ENCODE data around the gene GPR65. TPM values are rescaled to one million over a fixed set of nuclear protein-coding genes. Genes with fewer than 3 reads are reported as not detected.

GPR65 gene
- total and polyA plus RNA-seq, 2 donors (not counting 1 experiment from before 2014, with no cell fraction given): 8.7 to 13.4 TPM

DNA sequence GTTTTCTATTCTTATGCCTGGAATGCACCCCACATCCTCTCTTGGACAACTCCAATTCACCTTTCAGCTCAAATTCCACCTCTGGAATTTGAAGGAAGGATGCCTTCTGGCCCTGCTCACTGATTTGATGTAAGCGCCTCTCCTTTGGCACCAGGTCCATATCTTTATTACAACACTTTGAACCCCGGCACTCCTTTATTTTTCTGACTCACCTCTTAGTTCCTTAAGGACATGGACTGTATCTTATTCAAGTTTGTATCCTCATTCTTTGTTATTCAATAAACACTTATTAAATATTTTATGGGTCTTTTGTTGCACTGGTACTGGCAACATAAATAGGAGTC lies 15.0 kb upstream of the GPR65 start:
- Histone ChIP-seq H3K79me2 (ENCODE audit: control insufficient read depth, insufficient read depth, low read length) (peaks cover 7% of the 10 kb centered on the region), H3K4me1 (ENCODE audit: control insufficient read depth in 2 of 2, insufficient read depth in 2 of 2, low read length in 2 of 2) (peaks cover 15 to 21% of the 10 kb centered on the region in 2 donors), H3K27me3 (replicated peaks in 1 of 4; ENCODE audit: control extremely low read depth in 1 of 4, control insufficient read depth in 3 of 4, insufficient read depth in 4 of 4, low read length in 3 of 4) (no peaks in the 10 kb centered on the region), H3K27ac (ENCODE audit: low read length in 2 of 2) (no peak overlapping the region), H3K4me3 (ENCODE audit: control extremely low read depth in 1 of 5, extremely low read depth in 1 of 5, insufficient read depth in 1 of 5, low read depth in 2 of 5, low read length in 4 of 5) (no peak overlapping the region), H3K9ac (ENCODE audit: low read length) (no peak overlapping the region), H3K36me3 (replicated peaks in 1 of 2; ENCODE audit: control extremely low read depth in 1 of 2, control insufficient read depth in 1 of 2, extremely low read depth in 1 of 2, insufficient read depth in 2 of 2, low read length in 1 of 2) (no peaks in the 10 kb centered on the region), H3K9me3 (ENCODE audit: control extremely low read depth in 1 of 3, control insufficient read depth in 2 of 3, insufficient read depth in 1 of 3, low read length in 2 of 3) (no peaks in the 10 kb centered on the region), H3K4me2 (replicated peaks; ENCODE audit: low read depth, low read length, poor library complexity, severe bottlenecking) (no peak overlapping the region), H2AFZ (ENCODE audit: insufficient read depth, low read depth, low read length, poor library complexity, severe bottlenecking) (no peak overlapping the region), H4K20me1 (ENCODE audit: control insufficient read depth, insufficient read depth, low read length, poor library complexity, severe bottlenecking) (no peaks in the 10 kb centered on the region)
- DNase-seq (no peak), ATAC-seq (ENCODE audit: low read depth) (no peak)
- ChIA-PET CTCF (interaction anchor here (1.2 kb wide), 1 partner anchor 19 kb away, joined by 3 read pairs; no protein-coding TSS in a partner anchor), POLR2A (no interaction called here)
- 100% methylated on average over 1 of the region's 2 CpGs for WGBS (ENCODE audit: insufficient coverage)
- TF ChIP-seq, protein P1, sequence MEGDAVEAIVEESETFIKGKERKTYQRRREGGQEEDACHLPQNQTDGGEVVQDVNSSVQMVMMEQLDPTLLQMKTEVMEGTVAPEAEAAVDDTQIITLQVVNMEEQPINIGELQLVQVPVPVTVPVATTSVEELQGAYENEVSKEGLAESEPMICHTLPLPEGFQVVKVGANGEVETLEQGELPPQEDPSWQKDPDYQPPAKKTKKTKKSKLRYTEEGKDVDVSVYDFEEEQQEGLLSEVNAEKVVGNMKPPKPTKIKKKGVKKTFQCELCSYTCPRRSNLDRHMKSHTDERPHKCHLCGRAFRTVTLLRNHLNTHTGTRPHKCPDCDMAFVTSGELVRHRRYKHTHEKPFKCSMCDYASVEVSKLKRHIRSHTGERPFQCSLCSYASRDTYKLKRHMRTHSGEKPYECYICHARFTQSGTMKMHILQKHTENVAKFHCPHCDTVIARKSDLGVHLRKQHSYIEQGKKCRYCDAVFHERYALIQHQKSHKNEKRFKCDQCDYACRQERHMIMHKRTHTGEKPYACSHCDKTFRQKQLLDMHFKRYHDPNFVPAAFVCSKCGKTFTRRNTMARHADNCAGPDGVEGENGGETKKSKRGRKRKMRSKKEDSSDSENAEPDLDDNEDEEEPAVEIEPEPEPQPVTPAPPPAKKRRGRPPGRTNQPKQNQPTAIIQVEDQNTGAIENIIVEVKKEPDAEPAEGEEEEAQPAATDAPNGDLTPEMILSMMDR (IDR thresholded peaks at IDR 0.05): no peak
- no peak for TF ChIP-seq EZH2 (IDR thresholded peaks at IDR 0.05; ENCODE audit: borderline replicate concordance, insufficient read depth, low read depth, low read length, poor library complexity, severe bottlenecking)
- H3K4me1 Mint-ChIP-seq: peaks cover 28% of the 10 kb centered on the region
- H3K4me3 Mint-ChIP-seq: no peak overlapping the region
- no peak overlapping the region for H3K27ac Mint-ChIP-seq
- H3K9me3 Mint-ChIP-seq (ENCODE audit: insufficient read depth): no peaks in the 10 kb centered on the region
- no peaks in the 10 kb centered on the region for H3K27me3 Mint-ChIP-seq
- intact Hi-C loops (cut with micrococcal nuclease): loop anchor here (5.0 kb wide), 3 partner anchors 43 to 1967 kb away; partner anchors contain the start of genes TDP1 and ZC3H14

DNA sequence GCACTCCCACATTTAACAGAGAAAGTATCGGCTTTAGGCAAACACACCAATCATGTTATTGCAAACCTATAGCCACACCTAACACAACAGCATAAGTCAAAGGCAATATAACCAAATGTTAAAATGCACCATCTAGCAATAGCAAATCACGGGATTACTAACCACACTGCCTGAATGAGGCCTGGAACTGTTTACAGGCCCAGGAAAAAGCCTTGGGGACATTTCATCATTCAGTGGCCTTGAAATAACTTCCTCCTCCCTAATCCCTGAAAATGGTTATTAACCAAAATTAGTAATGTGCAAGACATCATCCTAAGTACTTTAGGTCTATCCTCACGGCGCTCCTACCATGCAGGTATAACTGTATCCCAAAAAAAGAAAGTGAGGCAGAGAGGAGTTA lies 14.3 kb upstream of the GPR65 start:
- Mint-ChIP-seq H3K27me3 (no peaks in the 10 kb centered on the region), H3K4me3 (peak overlapping the region; percentile 0), H3K4me1 (peaks cover 35% of the 10 kb centered on the region), H3K9me3 (ENCODE audit: insufficient read depth) (peaks cover 2% of the 10 kb centered on the region), H3K27ac (no peak overlapping the region)
- H4K20me1 ChIP-seq (ENCODE audit: control insufficient read depth, insufficient read depth, low read length, poor library complexity, severe bottlenecking): no peaks in the 10 kb centered on the region
- H3K27me3 ChIP-seq (replicated peaks in 1 of 4; ENCODE audit: control extremely low read depth in 1 of 4, control insufficient read depth in 3 of 4, insufficient read depth in 4 of 4, low read length in 3 of 4): no peaks in the 10 kb centered on the region
- no peaks in the 10 kb centered on the region for H3K9me3 ChIP-seq (ENCODE audit: control extremely low read depth in 1 of 3, control insufficient read depth in 2 of 3, insufficient read depth in 1 of 3, low read length in 2 of 3)
- intact Hi-C loops (cut with micrococcal nuclease): loop anchor here (5.0 kb wide), 3 partner anchors 43 to 1967 kb away; partner anchors contain the start of genes TDP1 and ZC3H14
- H3K27ac ChIP-seq (ENCODE audit: low read length in 2 of 2): no peak overlapping the region
- no peak overlapping the region for H3K9ac ChIP-seq (ENCODE audit: low read length)
- no peak overlapping the region for H3K4me2 ChIP-seq (replicated peaks; ENCODE audit: low read depth, low read length, poor library complexity, severe bottlenecking)
- ATAC-seq (ENCODE audit: low read depth) (no peak), DNase-seq (no peak)
- no peak overlapping the region for H2AFZ ChIP-seq (ENCODE audit: insufficient read depth, low read depth, low read length, poor library complexity, severe bottlenecking)
- H3K4me3 ChIP-seq (ENCODE audit: control extremely low read depth in 1 of 5, extremely low read depth in 1 of 5, insufficient read depth in 1 of 5, low read depth in 2 of 5, low read length in 4 of 5): no peak overlapping the region
- H3K4me1 ChIP-seq (ENCODE audit: control insufficient read depth in 2 of 2, insufficient read depth in 2 of 2, low read length in 2 of 2): peaks cover 15 to 29% of the 10 kb centered on the region in 2 donors
- WGBS (ENCODE audit: insufficient coverage): 94% methylated on average over 2 of the region's 4 CpGs
- ChIA-PET POLR2A (no interaction called here), CTCF (no interaction called here)
- H3K36me3 ChIP-seq (replicated peaks in 1 of 2; ENCODE audit: control extremely low read depth in 1 of 2, control insufficient read depth in 1 of 2, extremely low read depth in 1 of 2, insufficient read depth in 2 of 2, low read length in 1 of 2): no peaks in the 10 kb centered on the region
- TF ChIP-seq, protein P1 (IDR thresholded peaks at IDR 0.05): no peak
- no peak for TF ChIP-seq EZH2 (IDR thresholded peaks at IDR 0.05; ENCODE audit: borderline replicate concordance, insufficient read depth, low read depth, low read length, poor library complexity, severe bottlenecking)
- peaks cover 7% of the 10 kb centered on the region for H3K79me2 ChIP-seq (ENCODE audit: control insufficient read depth, insufficient read depth, low read length)

Measured in B cell (primary cell).